Activated T-cell treated with anti-CD3 and anti-CD28 coated beads, Interleukin-2, amount 50 U/mL, for 24 hours (primary cell): ENCODE data around the gene ATP8B4.

Experiments used
- DNase-seq: peaks from one replicate; pipeline ENCODE4 v3.0.0-alpha.2; 2020
- H3K27ac Mint-ChIP-seq: 2 replicates; pipeline ENCODE4 v1.8.0; 2020; ENCODE audit warnings: mild to moderate bottlenecking, mixed read lengths
- H3K27me3 Mint-ChIP-seq: 2 replicates; pipeline ENCODE4 v1.8.0; 2020; ENCODE audit warnings: mixed read lengths
- H3K36me3 Mint-ChIP-seq: 2 replicates; pipeline ENCODE4 v1.8.0; 2020; ENCODE audit warnings: low read depth, mixed read lengths
- H3K4me1 Mint-ChIP-seq: 2 replicates; pipeline ENCODE4 v1.8.0; 2020; ENCODE audit warnings: low read depth, mixed read lengths
- H3K4me3 Mint-ChIP-seq: 2 replicates; pipeline ENCODE4 v1.8.0; 2020; ENCODE audit warnings: mild to moderate bottlenecking, moderate library complexity, mixed read lengths
- H3K9me3 Mint-ChIP-seq: 2 replicates; pipeline ENCODE4 v1.8.0; 2020; ENCODE audit warnings: mixed read lengths

ATP8B4 gene

GRCh38 chr15:50131617-50132016 lies 12.6 kb upstream of the ATP8B4 start:
- no peak overlapping the region for H3K4me3 Mint-ChIP-seq
- H3K27ac Mint-ChIP-seq: no peak overlapping the region
- H3K4me1 Mint-ChIP-seq: peaks cover 47% of the 10 kb centered on the region
- H3K36me3 Mint-ChIP-seq: no peaks in the 10 kb centered on the region
- H3K27me3 Mint-ChIP-seq: no peaks in the 10 kb centered on the region
- no peak for DNase-seq
- peaks cover 6% of the 10 kb centered on the region for H3K9me3 Mint-ChIP-seq

- no peak for DNase-seq
- Mint-ChIP-seq H3K4me1 (peaks cover 30% of the 10 kb centered on the region), H3K27ac (no peak overlapping the region), H3K9me3 (peaks cover 12% of the 10 kb centered on the region), H3K27me3 (peaks cover 4% of the 10 kb centered on the region), H3K36me3 (peaks cover 2% of the 10 kb centered on the region), H3K4me3 (no peak overlapping the region)
These were observed 9.2 kb upstream of the ATP8B4 start for GRCh38 chr15:50128266-50128665.

GRCh38 chr15:50127255-50127777 lies 8.3 kb upstream of the ATP8B4 start:
- Mint-ChIP-seq H3K4me3 (no peak overlapping the region), H3K27me3 (peaks cover 4% of the 10 kb centered on the region), H3K4me1 (peaks cover 26% of the 10 kb centered on the region), H3K27ac (no peak overlapping the region), H3K9me3 (peaks cover 10% of the 10 kb centered on the region), H3K36me3 (peaks cover 2% of the 10 kb centered on the region)
- DNase-seq: no peak

GRCh38 chr15:50126072-50126471 lies 7.0 kb upstream of the ATP8B4 start:
- Mint-ChIP-seq H3K27me3 (peaks cover 4% of the 10 kb centered on the region), H3K4me1 (peaks cover 29% of the 10 kb centered on the region), H3K36me3 (peaks cover 2% of the 10 kb centered on the region), H3K4me3 (no peak overlapping the region), H3K9me3 (peaks cover 8% of the 10 kb centered on the region), H3K27ac (no peak overlapping the region)
- no peak for DNase-seq

DNA sequence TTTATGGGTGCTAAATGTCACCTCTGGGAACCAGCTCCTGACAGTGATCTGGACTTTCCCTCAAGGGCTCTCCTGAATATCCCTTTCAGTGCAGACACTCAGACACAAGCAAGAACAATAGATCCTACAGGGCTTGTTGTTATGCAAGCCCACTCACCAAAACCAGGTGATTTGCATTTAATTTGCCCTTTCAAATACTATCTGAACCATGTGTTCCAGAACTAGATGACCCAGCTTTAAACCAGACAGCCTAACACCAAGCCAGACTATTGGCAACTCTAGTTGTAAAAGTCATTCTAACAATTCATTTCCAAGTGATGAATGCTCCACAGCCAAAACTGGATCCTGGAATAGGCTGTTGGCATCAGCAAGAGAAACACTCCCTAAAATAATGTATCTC lies 5.6 kb upstream of the ATP8B4 start:
- Mint-ChIP-seq H3K27me3 (peaks cover 4% of the 10 kb centered on the region), H3K36me3 (peaks cover 2% of the 10 kb centered on the region), H3K9me3 (peaks cover 8% of the 10 kb centered on the region), H3K4me3 (no peak overlapping the region), H3K27ac (no peak overlapping the region), H3K4me1 (peaks cover 23% of the 10 kb centered on the region)
- DNase-seq: no peak

- no peak overlapping the region for H3K27ac Mint-ChIP-seq
- DNase-seq: no peak
- peaks cover 4% of the 10 kb centered on the region for H3K27me3 Mint-ChIP-seq
- H3K4me3 Mint-ChIP-seq: no peak overlapping the region
- H3K36me3 Mint-ChIP-seq: peaks cover 2% of the 10 kb centered on the region
- H3K9me3 Mint-ChIP-seq: peaks cover 8% of the 10 kb centered on the region
- H3K4me1 Mint-ChIP-seq: peaks cover 28% of the 10 kb centered on the region
These were observed 5.0 kb upstream of the ATP8B4 start for GRCh38 chr15:50123861-50124557.

DNA sequence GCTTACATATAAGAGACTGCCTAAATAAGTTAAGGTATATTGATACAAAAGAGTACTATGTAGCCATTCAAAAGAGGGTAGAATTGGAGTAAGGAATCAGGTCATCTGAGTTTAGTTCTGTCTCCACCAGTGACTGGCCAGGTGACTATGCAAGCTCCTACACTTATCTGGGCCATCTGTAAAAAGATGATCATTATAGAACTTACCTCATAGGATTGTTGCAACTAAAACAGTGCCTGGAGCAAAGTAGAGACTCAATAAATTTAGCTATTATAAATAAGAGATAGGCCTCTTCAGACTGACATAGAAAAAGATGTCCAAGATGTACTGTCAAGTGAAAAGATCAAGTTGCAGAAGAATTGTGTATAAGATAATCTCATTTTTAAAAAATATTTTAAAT lies 1.7 kb upstream of the ATP8B4 start:
- H3K4me3 Mint-ChIP-seq: no peak overlapping the region
- peaks cover 12% of the 10 kb centered on the region for H3K9me3 Mint-ChIP-seq
- H3K36me3 Mint-ChIP-seq: peaks cover 2% of the 10 kb centered on the region
- DNase-seq: no peak
- H3K27ac Mint-ChIP-seq: no peak overlapping the region
- H3K4me1 Mint-ChIP-seq: peaks cover 31% of the 10 kb centered on the region
- H3K27me3 Mint-ChIP-seq: peaks cover 9% of the 10 kb centered on the region

GRCh38 chr15:50117431-50118027 lies 1.5 kb downstream of the ATP8B4 start:
- Mint-ChIP-seq H3K4me3 (peak overlapping the region; percentile 48), H3K9me3 (peaks cover 4% of the 10 kb centered on the region), H3K4me1 (peaks cover 20% of the 10 kb centered on the region), H3K27me3 (peaks cover 17% of the 10 kb centered on the region), H3K36me3 (no peaks in the 10 kb centered on the region), H3K27ac (no peak overlapping the region)
- no peak for DNase-seq

GRCh38 chr15:50116477-50116876 lies 2.6 kb downstream of the ATP8B4 start:
- no peak for DNase-seq
- Mint-ChIP-seq H3K4me1 (peaks cover 16% of the 10 kb centered on the region), H3K4me3 (no peak overlapping the region), H3K27me3 (peaks cover 24% of the 10 kb centered on the region), H3K36me3 (no peaks in the 10 kb centered on the region), H3K9me3 (peaks cover 4% of the 10 kb centered on the region), H3K27ac (no peak overlapping the region)

GRCh38 chr15:50113992-50114780 lies 4.8 kb downstream of the ATP8B4 start:
- H3K27me3 Mint-ChIP-seq: peaks cover 24% of the 10 kb centered on the region
- H3K9me3 Mint-ChIP-seq: peaks cover 4% of the 10 kb centered on the region

DNA sequence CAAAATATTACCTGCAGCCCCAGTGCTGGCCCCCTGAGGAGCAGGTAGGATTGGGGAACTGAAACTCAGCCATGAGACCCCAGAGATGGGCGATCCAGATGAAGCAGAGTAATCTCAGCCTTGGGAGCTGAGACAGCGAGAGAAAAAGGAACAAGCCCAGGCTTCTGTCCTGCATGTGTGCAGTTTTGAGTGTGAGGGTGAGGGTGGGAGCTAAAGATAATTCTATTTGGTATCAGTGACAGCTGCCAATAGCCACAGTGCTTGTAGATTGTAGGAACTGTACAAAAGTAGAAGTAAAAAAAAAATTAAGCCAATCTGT lies 5.9 kb downstream of the ATP8B4 start:
- no peak overlapping the region for H3K27ac Mint-ChIP-seq
- peaks cover 4% of the 10 kb centered on the region for H3K9me3 Mint-ChIP-seq
- H3K4me1 Mint-ChIP-seq: peaks cover 23% of the 10 kb centered on the region
- H3K4me3 Mint-ChIP-seq: no peak overlapping the region
- no peak for DNase-seq
- peaks cover 24% of the 10 kb centered on the region for H3K27me3 Mint-ChIP-seq
- no peaks in the 10 kb centered on the region for H3K36me3 Mint-ChIP-seq

More at GRCh38 chr15:50113992-50114780, 4.8 kb downstream of the ATP8B4 start:
- no peaks in the 10 kb centered on the region for H3K36me3 Mint-ChIP-seq
- DNase-seq: no peak
- peaks cover 22% of the 10 kb centered on the region for H3K4me1 Mint-ChIP-seq
- no peak overlapping the region for H3K27ac Mint-ChIP-seq
- no peak overlapping the region for H3K4me3 Mint-ChIP-seq

DNA sequence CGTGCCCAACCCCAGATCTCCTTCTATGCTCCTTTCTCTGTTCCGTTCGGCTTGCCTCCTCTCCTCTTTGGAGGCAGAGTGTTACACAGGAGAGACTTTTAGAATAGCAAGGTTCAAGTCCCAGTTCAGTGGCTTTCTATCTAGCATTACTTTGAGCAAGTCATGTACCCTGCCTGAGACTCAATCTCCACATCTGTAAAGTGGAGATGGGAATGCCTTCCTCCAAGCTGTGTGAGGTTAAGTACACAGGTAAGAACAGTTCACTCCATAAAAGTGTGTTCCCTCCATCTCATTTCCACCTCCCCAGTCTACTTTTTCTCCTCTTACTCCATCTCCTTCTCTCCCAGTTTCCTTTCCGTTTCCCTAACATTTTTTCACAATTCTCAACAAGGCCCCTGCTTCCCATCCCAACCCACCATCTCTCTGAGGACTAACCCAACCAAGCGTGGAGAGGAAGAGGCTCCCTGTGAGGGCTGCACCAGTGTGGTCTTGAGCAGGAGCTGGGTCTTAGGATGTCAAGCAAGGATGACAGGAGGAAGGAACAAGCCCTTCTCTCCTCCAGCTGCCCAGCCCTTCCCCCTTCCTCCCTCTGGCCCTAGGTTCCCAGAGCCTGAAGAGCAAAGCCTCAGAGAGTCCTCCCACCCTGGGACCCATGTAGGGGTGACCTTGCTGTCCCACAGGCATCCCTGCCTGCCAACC lies 6.4 kb downstream of the ATP8B4 start:
- H3K4me3 Mint-ChIP-seq: no peak overlapping the region
- H3K9me3 Mint-ChIP-seq: peaks cover 2% of the 10 kb centered on the region
- H3K27me3 Mint-ChIP-seq: peaks cover 24% of the 10 kb centered on the region
- H3K27ac Mint-ChIP-seq: no peak overlapping the region
- no peaks in the 10 kb centered on the region for H3K36me3 Mint-ChIP-seq
- DNase-seq: no peak
- peaks cover 28% of the 10 kb centered on the region for H3K4me1 Mint-ChIP-seq

GRCh38 chr15:50110285-50110684 lies 8.7 kb downstream of the ATP8B4 start:
- Mint-ChIP-seq H3K36me3 (no peaks in the 10 kb centered on the region), H3K4me1 (peaks cover 40% of the 10 kb centered on the region), H3K4me3 (no peak overlapping the region), H3K27me3 (peaks cover 15% of the 10 kb centered on the region), H3K9me3 (no peaks in the 10 kb centered on the region), H3K27ac (no peak overlapping the region)
- no peak for DNase-seq
